Measurements from ENCODE around the gene PLIN1.

The PLIN1 gene

GRCh38 chr15:89647191-89647851 is 31.8 kb downstream of the PLIN1 start:
- TF ChIP-seq CTCF (IDR thresholded peaks at IDR 0.05; ENCODE audit: control insufficient read depth, extremely low read depth, insufficient read depth), result peak; percentile 95
- DNase-seq (ENCODE audit: low read depth), result peak; percentile 13
- peak overlapping the region; percentile 14; the same call in 1 of the 2 replicates for H3K4me3 ChIP-seq (ENCODE audit: low read depth, low read length)

GRCh38 chr15:89646416-89647141 is 32.6 kb downstream of the PLIN1 start:
- no peak for DNase-seq (ENCODE audit: low read depth)
- no peak overlapping the region for H3K4me3 ChIP-seq (ENCODE audit: low read depth, low read length)
- TF ChIP-seq CTCF (IDR thresholded peaks at IDR 0.05; ENCODE audit: control insufficient read depth, extremely low read depth, insufficient read depth), result no peak

- no peak for TF ChIP-seq CTCF (IDR thresholded peaks at IDR 0.05; ENCODE audit: control insufficient read depth, extremely low read depth, insufficient read depth)
- H3K4me3 ChIP-seq (ENCODE audit: low read depth, low read length), result no peak overlapping the region
- no peak for DNase-seq (ENCODE audit: low read depth)
Observed at GRCh38 chr15:89645680-89646079, 33.5 kb downstream of the PLIN1 start.

GRCh38 chr15:89642106-89642505 is 37.1 kb downstream of the PLIN1 start:
- no peak for TF ChIP-seq CTCF (IDR thresholded peaks at IDR 0.05; ENCODE audit: control insufficient read depth, extremely low read depth, insufficient read depth)

GRCh38 chr15:89641053-89641452 is 38.1 kb downstream of the PLIN1 start:
- no peak overlapping the region for H3K4me3 ChIP-seq (ENCODE audit: low read depth, low read length)
- no peak for DNase-seq (ENCODE audit: low read depth)
- no peak for TF ChIP-seq CTCF (IDR thresholded peaks at IDR 0.05; ENCODE audit: control insufficient read depth, extremely low read depth, insufficient read depth)

More at GRCh38 chr15:89642106-89642505, 37.1 kb downstream of the PLIN1 start:
- H3K4me3 ChIP-seq (ENCODE audit: low read depth, low read length), result no peak overlapping the region
- DNase-seq (ENCODE audit: low read depth), result no peak

GRCh38 chr15:89640245-89640644 is 38.9 kb downstream of the PLIN1 start:
- no peak overlapping the region for H3K4me3 ChIP-seq (ENCODE audit: low read depth, low read length)
- no peak for DNase-seq (ENCODE audit: low read depth)
- no peak for TF ChIP-seq CTCF (IDR thresholded peaks at IDR 0.05; ENCODE audit: control insufficient read depth, extremely low read depth, insufficient read depth)
